Stimulated activated CD4-positive, alpha-beta T cell treated with anti-CD3 and anti-CD28 coated beads, Interleukin-1b, Interleukin-23, amount 100 ng/mL, for 48 hours (primary cell): ENCODE measurements around the gene NBPF3.
"Not testable (repeated sequence)": the region's sequence is repeated elsewhere in the genome, so short reads cannot be mapped to it uniquely, and the experiment has no call there.

Experiments
- DNase-seq: peaks from one replicate; pipeline ENCODE4 v3.0.0-alpha.2; 2020

NBPF3 gene

GRCh38 chr1:21496063-21496462 is 56.1 kb downstream of the NBPF3 start:
- no peak for DNase-seq

- DNase-seq, result no peak
Measured at GRCh38 chr1:21496886-21497285, 56.9 kb downstream of the NBPF3 start.

- DNase-seq, result no peak
Measured at GRCh38 chr1:21497466-21498061, 57.6 kb downstream of the NBPF3 start.

- no peak for DNase-seq
Measured at GRCh38 chr1:21499283-21499950, 59.5 kb downstream of the NBPF3 start.

GRCh38 chr1:21503706-21504377 is 63.9 kb downstream of the NBPF3 start:
- no peak for DNase-seq

GRCh38 chr1:21506804-21507203 is 66.9 kb downstream of the NBPF3 start:
- DNase-seq, result no peak

- DNase-seq, result no peak
Measured at GRCh38 chr1:21507511-21508270, 67.8 kb downstream of the NBPF3 start.

GRCh38 chr1:21508580-21509350 is 68.8 kb downstream of the NBPF3 start:
- DNase-seq, result peak; percentile 61

- no peak for DNase-seq
Measured at GRCh38 chr1:21509351-21510112, 69.6 kb downstream of the NBPF3 start, which contains the start of gene ALPL. Gene ALPL, plus strand, starts transcription at chr1:21509423. Its CDS starts 44,659 bp downstream, at chr1:21554082.

GRCh38 chr1:21510113-21510493 is 70.2 kb downstream of the NBPF3 start:
- DNase-seq, result no peak

- DNase-seq, result no peak
Measured at GRCh38 chr1:21510885-21511578, 71.1 kb downstream of the NBPF3 start.

- no peak for DNase-seq
Measured at GRCh38 chr1:21511579-21512522, 71.9 kb downstream of the NBPF3 start.

- no peak for DNase-seq
Measured at GRCh38 chr1:21514245-21514644, 74.3 kb downstream of the NBPF3 start.

- DNase-seq, result no peak
Measured at GRCh38 chr1:21517161-21517589, 77.2 kb downstream of the NBPF3 start.

- DNase-seq, result no peak
Measured at GRCh38 chr1:21517660-21518480, 77.9 kb downstream of the NBPF3 start.

- DNase-seq, result no peak
Measured at GRCh38 chr1:21518774-21519455, 79.0 kb downstream of the NBPF3 start.

GRCh38 chr1:21519486-21520070 is 79.6 kb downstream of the NBPF3 start:
- not testable (repeated sequence) for DNase-seq
